Neural cell (in vitro differentiated cells): ENCODE measurements around the gene SLC35B1.

Experiments
- CTCF ChIP-seq: fragments of 450-650 bp; IDR thresholded peaks from 2 replicates; pipeline ENCODE4 v1.5.1; 2014; ENCODE audit warnings: antibody characterized with exemption, mild to moderate bottlenecking, moderate library complexity; ENCODE audit not compliant: poor library complexity, severe bottlenecking
- EP300 ChIP-seq: fragments of 450-650 bp; conservative IDR thresholded peaks from 2 replicates; pipeline ENCODE4 v1.6.1; 2014; ENCODE audit warnings: antibody characterized with exemption, mild to moderate bottlenecking, moderate library complexity; ENCODE audit not compliant: poor library complexity, severe bottlenecking
- EZH2 ChIP-seq: fragments of 200-600, 300-800 bp; shearing (Covaris generic), sonication (generic); IDR thresholded peaks from 2 replicates; pipeline ENCODE4 v1.6.1; 2014; ENCODE audit warnings: antibody characterized with exemption, low read length, borderline replicate concordance, mild to moderate bottlenecking; ENCODE audit not compliant: insufficient read depth, poor library complexity, severe bottlenecking
- MXI1 ChIP-seq: fragments of 450-650 bp; conservative IDR thresholded peaks from 2 replicates; pipeline ENCODE4 v1.6.1; 2014; ENCODE audit warnings: antibody characterized with exemption, mild to moderate bottlenecking; ENCODE audit not compliant: poor library complexity, severe bottlenecking
- POLR2AphosphoS5 ChIP-seq: IDR thresholded peaks from 2 replicates; pipeline ENCODE4 v1.6.1; 2012
- RAD21 ChIP-seq: fragments of 450-650 bp; conservative IDR thresholded peaks from 2 replicates; pipeline ENCODE4 v1.6.1; 2014; ENCODE audit warnings: antibody characterized with exemption, mild to moderate bottlenecking, moderate library complexity
- REST ChIP-seq: IDR thresholded peaks from 2 replicates; pipeline ENCODE4 v1.6.1; 2012; ENCODE audit warnings: borderline replicate concordance
- SMC3 ChIP-seq: fragments of 450-650 bp; conservative IDR thresholded peaks from 2 replicates; pipeline ENCODE4 v1.6.1; 2014; ENCODE audit warnings: antibody characterized with exemption, mild to moderate bottlenecking, moderate library complexity; ENCODE audit not compliant: poor library complexity
- TAF1 ChIP-seq: IDR thresholded peaks from 2 replicates; pipeline ENCODE4 v1.6.1; 2012; ENCODE audit warnings: low read depth

- TF ChIP-seq CTCF (no peak), TAF1 (no peak), EP300 (no peak), MXI1 (no peak), REST (no peak), POLR2AphosphoS5 (no peak), EZH2 (no peak), RAD21 (no peak), SMC3 (no peak)
Measured at GRCh38 chr17:49725452-49726130, 17.8 kb upstream of the SLC35B1 start.
